ENCODE data around the gene NIT1. TPM values are rescaled to one million over a fixed set of nuclear protein-coding genes. Genes with fewer than 3 reads are reported as not detected.

NIT1 gene
- total and polyA plus RNA-seq, 2 of the 13 experiments (the other 11 are each of a cell fraction or from before 2014, with no cell fraction given), result 22.7 to 31.0 TPM

GRCh38 chr1:161074676-161075368 is 43.1 kb upstream of the NIT1 start (continued):
- TF ChIP-seq ZNF740 (CRISPR knock-in tag; IDR thresholded peaks at IDR 0.05), result no peak
- TF ChIP-seq ZC3H4 (CRISPR knock-in tag; IDR thresholded peaks at IDR 0.05; ENCODE audit: borderline replicate concordance), result no peak
- TF ChIP-seq ZNF138 (CRISPR knock-in tag; IDR thresholded peaks at IDR 0.05; ENCODE audit: low read depth), result no peak
- no peak for TF ChIP-seq ERF (CRISPR knock-in tag; IDR thresholded peaks at IDR 0.05)
- no peak for TF ChIP-seq CREBL2 (CRISPR knock-in tag; IDR thresholded peaks at IDR 0.05; ENCODE audit: borderline replicate concordance)
- TF ChIP-seq SRSF1 (optimal IDR thresholded peaks at IDR 0.05; ENCODE audit: low read depth, low read length), result peak; percentile 87
- TF ChIP-seq GTF3A (CRISPR knock-in tag; conservative IDR thresholded peaks at IDR 0.05), result no peak
- TF ChIP-seq ZNF713 (CRISPR knock-in tag; IDR thresholded peaks at IDR 0.05), result no peak
- TF ChIP-seq TBX2 (CRISPR knock-in tag; IDR thresholded peaks at IDR 0.05; ENCODE audit: borderline replicate concordance), result no peak; the same call in 1 of the 2 replicates
- TF ChIP-seq LCORL (IDR thresholded peaks at IDR 0.05), result no peak
- no peak for TF ChIP-seq LCORL (CRISPR knock-in tag; IDR thresholded peaks at IDR 0.05)
- no peak for TF ChIP-seq XBP1 (CRISPR knock-in tag; IDR thresholded peaks at IDR 0.05)
- no peak for TF ChIP-seq ZFP62 (CRISPR knock-in tag; IDR thresholded peaks at IDR 0.05)
- no peak for TF ChIP-seq ZEB1 (IDR thresholded peaks at IDR 0.05; ENCODE audit: insufficient replicate concordance, low read depth)
- TF ChIP-seq DNMT3B (CRISPR knock-in tag; conservative IDR thresholded peaks at IDR 0.05), result no peak
- 0 out of 2 replicates have a peak, but pooled peaks have one; percentile 39 for TF ChIP-seq ZNF274 (CRISPR knock-in tag; IDR thresholded peaks at IDR 0.05)
- TF ChIP-seq DR1 (CRISPR knock-in tag; IDR thresholded peaks at IDR 0.05), result no peak
- TF ChIP-seq REXO4 (CRISPR knock-in tag; IDR thresholded peaks at IDR 0.05; ENCODE audit: borderline replicate concordance), result no peak
- TF ChIP-seq JARID2 (CRISPR knock-in tag; IDR thresholded peaks at IDR 0.05; ENCODE audit: insufficient replicate concordance), result no peak
- no peak for TF ChIP-seq TEAD3 (CRISPR knock-in tag; optimal IDR thresholded peaks at IDR 0.05; ENCODE audit: borderline replicate concordance)
- TF ChIP-seq NFKB2 (CRISPR knock-in tag; IDR thresholded peaks at IDR 0.05; ENCODE audit: borderline replicate concordance), result no peak
- TF ChIP-seq MAX (IDR thresholded peaks at IDR 0.05), result no peak
- TF ChIP-seq SNAI1 (CRISPR knock-in tag; IDR thresholded peaks at IDR 0.05; ENCODE audit: borderline replicate concordance), result no peak
- TF ChIP-seq IKZF5 (CRISPR knock-in tag; IDR thresholded peaks at IDR 0.05), result no peak
- TF ChIP-seq CEBPG (CRISPR knock-in tag; IDR thresholded peaks at IDR 0.05), result no peak
- no peak for TF ChIP-seq CC2D1A (CRISPR knock-in tag; IDR thresholded peaks at IDR 0.05)
- no peak for TF ChIP-seq ZNF484 (CRISPR knock-in tag; IDR thresholded peaks at IDR 0.05; ENCODE audit: borderline replicate concordance, low read depth)
- no peak for TF ChIP-seq ZNF614 (CRISPR knock-in tag; IDR thresholded peaks at IDR 0.05; ENCODE audit: borderline replicate concordance)
- no peak for TF ChIP-seq ZSCAN29 (CRISPR knock-in tag; conservative IDR thresholded peaks at IDR 0.05)
- TF ChIP-seq HOXA7 (CRISPR knock-in tag; IDR thresholded peaks at IDR 0.05), result no peak
